ENCODE measurements around the gene DCDC2C.

- TF ChIP-seq EZH2 (IDR thresholded peaks at IDR 0.05) = no peak
- no peak for TF ChIP-seq CTCF (IDR thresholded peaks at IDR 0.05)
- TF ChIP-seq EZH2phosphoT487 (IDR thresholded peaks at IDR 0.05) = no peak
Observed at GRCh38 chr2:3754795-3755194, 51.4 kb downstream of the DCDC2C start.

Measured in neural progenitor cell (in vitro differentiated cells).